GM23248 (cell line): Measurements from ENCODE around the gene PRSS27. TPM values are rescaled to one million over a fixed set of nuclear protein-coding genes. Genes with fewer than 3 reads are reported as not detected.
A peak's percentile ranks its signal among the peaks of the same experiment; 100 is the strongest.

ENCODE experiments used
- DNase-seq: peaks from one replicate; pipeline ENCODE4 v3.0.0-alpha.2; 2015
- H2AFZ ChIP-seq: fragments of 200-600 bp; sonication (generic); 2 replicates; pipeline ENCODE4 v1.6.1; 2016; ENCODE audit warnings: antibody characterized with exemption
- H3F3A ChIP-seq: fragments of 200-600 bp; sonication (generic); 2 replicates; pipeline ENCODE4 v1.6.1; 2016; ENCODE audit warnings: mild to moderate bottlenecking, antibody characterized with exemption, mixed run types; ENCODE audit not compliant: insufficient read depth
- H3K27ac ChIP-seq: fragments of 200-600 bp; sonication (generic); 2 replicates; pipeline ENCODE4 v1.5.1; 2016; ENCODE audit warnings: mild to moderate bottlenecking
- H3K27me3 ChIP-seq: fragments of 200-600 bp; sonication (generic); replicated peaks from 2 replicates; pipeline ENCODE4 v1.6.1; 2016; ENCODE audit warnings: mild to moderate bottlenecking; ENCODE audit not compliant: insufficient read depth
- H3K36me3 ChIP-seq: fragments of 200-600 bp; sonication (generic); 2 replicates; pipeline ENCODE4 v1.6.1; 2016; ENCODE audit warnings: low read depth, mild to moderate bottlenecking
- H3K4me1 ChIP-seq: fragments of 200-600 bp; sonication (generic); 2 replicates; pipeline ENCODE4 v1.6.1; 2016; ENCODE audit warnings: mild to moderate bottlenecking; ENCODE audit not compliant: insufficient read depth
- H3K4me2 ChIP-seq: fragments of 200-600 bp; sonication (generic); one replicate; pipeline ENCODE4 v1.6.1; 2016; ENCODE audit warnings: mild to moderate bottlenecking; ENCODE audit not compliant: unreplicated experiment
- H3K4me3 ChIP-seq: fragments of 200-600 bp; sonication (generic); 2 replicates; pipeline ENCODE4 v1.5.1; 2016; ENCODE audit warnings: mild to moderate bottlenecking
- H3K79me2 ChIP-seq: fragments of 200-600 bp; sonication (generic); 2 replicates; pipeline ENCODE4 v1.6.1; 2016; ENCODE audit warnings: mild to moderate bottlenecking; ENCODE audit not compliant: insufficient read depth
- H3K9ac ChIP-seq: fragments of 200-600 bp; sonication (generic); 2 replicates; pipeline ENCODE4 v1.6.1; 2016; ENCODE audit warnings: mild to moderate bottlenecking
- H3K9me2 ChIP-seq: fragments of 200-600 bp; sonication (generic); 2 replicates; pipeline ENCODE4 v1.6.1; 2016; ENCODE audit warnings: mixed run types, mild to moderate bottlenecking, moderate library complexity; ENCODE audit not compliant: insufficient read depth
- H3K9me3 ChIP-seq: fragments of 200-600 bp; sonication (generic); one replicate; pipeline ENCODE4 v1.6.1; 2017; ENCODE audit warnings: low read depth
- H4K20me1 ChIP-seq: fragments of 200-600 bp; sonication (generic); 2 replicates; pipeline ENCODE4 v1.6.0; 2016; ENCODE audit not compliant: insufficient read depth
- EZH2 ChIP-seq: fragments of 200-600 bp; sonication (generic); IDR thresholded peaks from 2 replicates; pipeline ENCODE4 v1.6.1; 2018; ENCODE audit warnings: antibody characterized with exemption, mild to moderate bottlenecking; ENCODE audit not compliant: insufficient read depth, poor library complexity, severe bottlenecking
- EZH2phosphoT487 ChIP-seq: fragments of 200-600 bp; sonication (generic); IDR thresholded peaks from 2 replicates; pipeline ENCODE4 v1.6.1; 2018; ENCODE audit warnings: antibody characterized with exemption, moderate library complexity, mild to moderate bottlenecking, low read depth; ENCODE audit not compliant: insufficient read depth
- WGBS, 2 experiments: methylation state at CpG; one replicate each; pipeline ENCODE4 v1.1.6; 2015 to 2017; ENCODE audit warnings: low lambda C conversion rate in 2 of 2, low coverage in 1 of 2; ENCODE audit errors: missing lambda C conversion rate in 2 of 2; 5-methylcytosine and 5-hydroxymethylcytosine counted together
- in situ Hi-C: fragments of 300-500 bp; cut with MboI; formaldehyde crosslinking; loops from 2 replicates; pipeline ENCODE4 v1.15.0; 2020
- polyA plus RNA-seq: library from polyadenylated mRNA; unstranded; fragments of >200 nt; fragmentation: Nextera tagmentation; extraction: Ambion mirVana; gene quantifications from 2 replicates; pipeline ENCODE4 v1.2.1, GENCODE V29; 2016
- total RNA-seq: library from RNA; depleted of rRNA; stranded (reverse); fragments of >200 nt; shearing (Covaris generic); gene quantifications from 2 replicates; pipeline ENCODE4 v1.2.3, GENCODE V29; 2014

Gene PRSS27
- total and polyA plus RNA-seq, 2 experiments from 2014 or later, result 0.68 to 0.76 TPM

DNA sequence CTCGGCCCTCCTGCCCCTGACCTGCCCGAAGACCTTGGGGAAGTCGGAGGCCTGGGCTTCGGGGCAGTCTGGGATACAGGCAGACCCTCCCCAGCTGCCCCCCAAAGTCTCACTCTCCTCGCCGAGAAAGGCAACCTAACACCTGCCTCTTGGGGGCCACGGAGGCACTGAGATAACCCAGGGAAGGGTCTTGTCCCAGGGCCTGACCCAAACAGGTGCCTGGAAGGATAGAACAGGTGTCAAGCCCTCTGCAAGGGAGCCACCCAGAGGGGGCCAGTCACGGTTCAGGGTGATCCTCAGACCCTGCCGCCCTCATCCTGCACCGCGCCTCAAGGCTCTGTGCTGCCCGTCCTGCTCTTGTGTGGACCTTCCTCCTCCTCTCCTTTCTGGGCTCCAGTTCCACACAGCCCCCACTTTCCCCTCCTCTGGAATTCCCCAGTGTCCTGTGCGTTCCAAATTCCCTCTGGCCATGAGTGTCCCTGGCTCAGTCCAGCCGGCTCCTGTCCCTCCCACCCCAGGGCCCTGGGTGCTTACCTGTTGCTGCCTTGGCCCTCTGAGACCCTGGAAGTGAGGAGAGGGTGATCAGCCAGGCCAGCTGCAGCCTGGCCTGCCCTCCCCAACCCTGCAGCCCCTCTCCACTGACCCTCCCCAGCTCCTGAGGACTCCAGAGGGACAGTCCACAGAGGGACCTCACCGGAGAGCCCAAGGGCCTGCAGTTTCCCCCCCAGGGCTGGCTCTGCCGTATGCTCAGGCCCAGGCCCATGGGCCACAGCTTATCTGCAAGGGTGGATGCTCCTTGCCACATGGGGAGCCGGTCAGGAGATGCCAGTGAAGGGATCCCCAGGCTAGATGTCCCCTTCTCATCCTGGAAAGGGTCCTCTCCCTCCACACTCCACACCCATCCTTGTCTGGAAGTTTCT, 3.8 kb downstream of the PRSS27 start:
- no peaks in the 10 kb centered on the region for H3K9me2 ChIP-seq
- no peak overlapping the region for H3K4me2 ChIP-seq
- H3K4me3 ChIP-seq, result no peak overlapping the region
- H3K27ac ChIP-seq, result no peak overlapping the region
- no peaks in the 10 kb centered on the region for H3K79me2 ChIP-seq
- no peak overlapping the region for H3K9ac ChIP-seq
- 75 to 76% methylated on average over 17 of the region's 17 CpGs for WGBS, 2 experiments
- H3F3A ChIP-seq, result no peaks in the 10 kb centered on the region
- no peaks in the 10 kb centered on the region for H3K9me3 ChIP-seq
- H3K4me1 ChIP-seq, result no peaks in the 10 kb centered on the region
- in situ Hi-C loops, result no loop called here
- TF ChIP-seq EZH2 (no peak), EZH2phosphoT487 (no peak)
- H4K20me1 ChIP-seq, result no peaks in the 10 kb centered on the region
- no peak for DNase-seq
- H3K27me3 ChIP-seq, result no peaks in the 10 kb centered on the region
- H2AFZ ChIP-seq, result no peak overlapping the region
- H3K36me3 ChIP-seq, result no peaks in the 10 kb centered on the region

GRCh38 chr16:2715519-2715918, 4.5 kb downstream of the PRSS27 start:
- WGBS, 2 experiments, result 3 to 21% methylated on average over 19 to 25 of the region's 33 CpGs

GRCh38 chr16:2715064-2715463, 5.0 kb downstream of the PRSS27 start:
- Histone ChIP-seq H3K4me1 (no peaks in the 10 kb centered on the region), H3K27me3 (no peaks in the 10 kb centered on the region), H3K9me3 (no peaks in the 10 kb centered on the region), H3K36me3 (no peaks in the 10 kb centered on the region), H3K27ac (no peak overlapping the region), H3K9me2 (no peaks in the 10 kb centered on the region), H3K4me3 (no peak overlapping the region), H3K4me2 (no peak overlapping the region), H3K79me2 (no peaks in the 10 kb centered on the region), H3K9ac (no peak overlapping the region), H2AFZ (no peak overlapping the region), H4K20me1 (no peaks in the 10 kb centered on the region), H3F3A (no peaks in the 10 kb centered on the region)
- in situ Hi-C loops, result no loop called here
- TF ChIP-seq EZH2 (no peak), EZH2phosphoT487 (no peak)
- DNase-seq, result no peak
- 22 to 25% methylated on average over 9 of the region's 9 CpGs for WGBS, 2 experiments

More at GRCh38 chr16:2715519-2715918, 4.5 kb downstream of the PRSS27 start:
- no peaks in the 10 kb centered on the region for H3K9me3 ChIP-seq
- H4K20me1 ChIP-seq, result no peaks in the 10 kb centered on the region
- H3K4me3 ChIP-seq, result no peak overlapping the region
- peak; percentile 67 for DNase-seq
- H3K4me1 ChIP-seq, result no peaks in the 10 kb centered on the region
- H3K9me2 ChIP-seq, result no peaks in the 10 kb centered on the region
- TF ChIP-seq EZH2 (no peak), EZH2phosphoT487 (no peak)
- H2AFZ ChIP-seq, result no peak overlapping the region
- no peak overlapping the region for H3K9ac ChIP-seq
- in situ Hi-C loops, result no loop called here
- no peak overlapping the region for H3K27ac ChIP-seq
- no peak overlapping the region for H3K4me2 ChIP-seq
- no peaks in the 10 kb centered on the region for H3K36me3 ChIP-seq
- H3F3A ChIP-seq, result no peaks in the 10 kb centered on the region
- H3K79me2 ChIP-seq, result no peaks in the 10 kb centered on the region
- no peaks in the 10 kb centered on the region for H3K27me3 ChIP-seq

DNA sequence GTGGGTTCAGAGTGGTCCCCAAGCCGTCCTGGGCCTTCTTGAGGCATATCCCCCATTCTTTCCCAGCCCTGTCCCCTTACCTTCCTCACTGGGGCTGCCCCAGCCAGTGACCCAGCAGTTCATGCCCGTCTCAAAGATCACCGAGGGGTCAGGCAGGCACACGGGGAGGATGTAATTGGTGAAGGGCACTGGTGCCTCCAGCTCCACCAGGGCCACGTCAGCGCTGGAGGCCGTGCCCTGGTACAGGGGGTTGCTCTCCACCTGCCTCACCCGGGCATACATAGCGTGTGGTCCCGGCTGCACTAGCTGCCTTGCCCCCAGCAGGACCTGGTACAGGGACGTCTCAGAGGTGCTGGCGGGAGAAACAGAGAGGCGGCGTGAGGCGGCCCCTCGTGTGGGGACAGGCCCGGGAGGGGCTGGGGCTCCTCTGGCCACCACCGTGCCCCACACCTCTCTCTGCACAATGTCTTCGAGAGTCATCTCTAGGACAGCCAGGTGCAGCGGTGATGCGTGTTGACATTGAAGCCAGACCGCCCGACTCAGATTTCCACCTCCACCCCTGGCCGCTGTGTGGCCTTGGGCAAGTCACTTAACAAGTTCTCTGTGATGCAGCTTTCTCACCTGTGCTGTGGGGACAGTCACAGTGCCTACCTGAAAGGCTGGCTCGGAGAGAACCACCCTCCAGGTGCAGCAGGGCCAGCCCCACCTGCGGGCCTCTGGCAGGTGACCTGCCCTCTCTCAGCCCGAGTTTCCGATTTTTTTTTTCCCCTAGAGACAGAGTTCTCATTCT, 5.8 kb downstream of the PRSS27 start:
- Histone ChIP-seq H3K4me2 (no peak overlapping the region), H3K4me1 (no peaks in the 10 kb centered on the region), H3K36me3 (no peaks in the 10 kb centered on the region), H3K4me3 (no peak overlapping the region), H3K9me2 (no peaks in the 10 kb centered on the region), H3K9ac (no peak overlapping the region), H3K9me3 (no peaks in the 10 kb centered on the region), H2AFZ (no peak overlapping the region), H3K27ac (no peak overlapping the region), H4K20me1 (no peaks in the 10 kb centered on the region), H3F3A (no peaks in the 10 kb centered on the region), H3K79me2 (no peaks in the 10 kb centered on the region), H3K27me3 (no peaks in the 10 kb centered on the region)
- DNase-seq, result no peak
- WGBS, 2 experiments, result 82 to 84% methylated on average over 28 of the region's 28 CpGs
- TF ChIP-seq EZH2phosphoT487, result no peak
- no peak for TF ChIP-seq EZH2
- in situ Hi-C loops, result no loop called here
